ENCODE data around the gene HNRNPA1. TPM values are rescaled to one million over a fixed set of nuclear protein-coding genes. Genes with fewer than 3 reads are reported as not detected.

HNRNPA1 gene
- total and polyA plus RNA-seq, 2 donors (not counting 3 experiments of a cell fraction or from before 2014, with no cell fraction given) = 566 to 1,470 TPM

GRCh38 chr12:54330442-54330841 lies 49.9 kb downstream of the HNRNPA1 start:
- Histone ChIP-seq H3K27me3 (ENCODE audit: control insufficient read depth in 2 of 2, insufficient read depth in 2 of 2, low read length in 2 of 2) (no peaks in the 10 kb centered on the region), H3K79me2 (ENCODE audit: control insufficient read depth, insufficient read depth, low read length) (peaks cover 48% of the 10 kb centered on the region), H3K4me1 (ENCODE audit: control insufficient read depth, extremely low read depth, insufficient read depth, low read length) (peaks cover 28% of the 10 kb centered on the region), H3K9ac (replicated peaks; ENCODE audit: extremely low read depth, insufficient read depth, low read length) (no peak overlapping the region), H3K9me3 (replicated peaks; ENCODE audit: control insufficient read depth, insufficient read depth, low read length) (no peaks in the 10 kb centered on the region), H3K27ac (ENCODE audit: insufficient read depth, low read depth, low read length) (no peak overlapping the region), H3K36me3 (ENCODE audit: control insufficient read depth in 2 of 2, extremely low read depth in 1 of 2, insufficient read depth in 2 of 2, low read length in 2 of 2) (no peaks in the 10 kb centered on the region), H4K20me1 (replicated peaks; ENCODE audit: control insufficient read depth, extremely low read depth, insufficient read depth, low read length) (no peaks in the 10 kb centered on the region), H2AFZ (ENCODE audit: low read depth, low read length) (no peak overlapping the region), H3K4me3 (replicated peaks in 1 of 3; ENCODE audit: insufficient read depth in 1 of 3, low read depth in 1 of 3, low read length in 3 of 3) (no peak overlapping the region), H3K4me2 (ENCODE audit: insufficient read depth, low read length) (no peak overlapping the region), H3K9me1 (replicated peaks; ENCODE audit: control insufficient read depth, extremely low read depth, insufficient read depth, low read length) (no peaks in the 10 kb centered on the region)
- DNase-seq (ENCODE audit: low read depth, low spot score) (no peak), FAIRE-seq (no peak)
- intact Hi-C loops (cut with micrococcal nuclease) = no loop called here
- BruUV-seq (replicated peaks) = no TSS peak
- CTCF ChIA-PET = no interaction called here
- dilution Hi-C loops (cut with MboI; ENCODE audit: extremely low pct_ligation_motif_present, low sequenced_read_pairs) = no loop called here
- POLR2A ChIA-PET = no interaction called here
- TF ChIP-seq EZH2 (IDR thresholded peaks at IDR 0.05; ENCODE audit: borderline replicate concordance, low read depth, low read length, severe bottlenecking) (no peak), JUN (IDR thresholded peaks at IDR 0.05; ENCODE audit: borderline replicate concordance, insufficient read depth, insufficient read length, low read depth) (no peak), MAX (IDR thresholded peaks at IDR 0.05; ENCODE audit: insufficient read depth, insufficient read length) (no peak), POLR2AphosphoS5 (IDR thresholded peaks at IDR 0.05; ENCODE audit: insufficient read depth, low read depth, low read length) (no peak), FOS (IDR thresholded peaks at IDR 0.05; ENCODE audit: borderline replicate concordance, insufficient read depth, low read length) (no peak), POLR2A (IDR thresholded peaks at IDR 0.05; ENCODE audit: low read depth, low read length) (no peak), GATA2 (IDR thresholded peaks at IDR 0.05; ENCODE audit: insufficient read depth, insufficient read length, low read depth, low read length) (no peak), MYC (IDR thresholded peaks at IDR 0.05; ENCODE audit: low read depth, low read length) (no peak), CTCF (IDR thresholded peaks at IDR 0.05; ENCODE audit: extremely low read depth in 1 of 2, insufficient read depth in 1 of 2, low read depth in 1 of 2, low read length in 2 of 2) (no peak)
